CD1c-positive myeloid dendritic cell (primary cell): ENCODE data around the gene TNFSF8.

Experiments used
- DNase-seq: peaks from one replicate; pipeline ENCODE4 v3.0.0-alpha.2; 2016; ENCODE audit errors: extremely low spot score

Gene TNFSF8

DNA sequence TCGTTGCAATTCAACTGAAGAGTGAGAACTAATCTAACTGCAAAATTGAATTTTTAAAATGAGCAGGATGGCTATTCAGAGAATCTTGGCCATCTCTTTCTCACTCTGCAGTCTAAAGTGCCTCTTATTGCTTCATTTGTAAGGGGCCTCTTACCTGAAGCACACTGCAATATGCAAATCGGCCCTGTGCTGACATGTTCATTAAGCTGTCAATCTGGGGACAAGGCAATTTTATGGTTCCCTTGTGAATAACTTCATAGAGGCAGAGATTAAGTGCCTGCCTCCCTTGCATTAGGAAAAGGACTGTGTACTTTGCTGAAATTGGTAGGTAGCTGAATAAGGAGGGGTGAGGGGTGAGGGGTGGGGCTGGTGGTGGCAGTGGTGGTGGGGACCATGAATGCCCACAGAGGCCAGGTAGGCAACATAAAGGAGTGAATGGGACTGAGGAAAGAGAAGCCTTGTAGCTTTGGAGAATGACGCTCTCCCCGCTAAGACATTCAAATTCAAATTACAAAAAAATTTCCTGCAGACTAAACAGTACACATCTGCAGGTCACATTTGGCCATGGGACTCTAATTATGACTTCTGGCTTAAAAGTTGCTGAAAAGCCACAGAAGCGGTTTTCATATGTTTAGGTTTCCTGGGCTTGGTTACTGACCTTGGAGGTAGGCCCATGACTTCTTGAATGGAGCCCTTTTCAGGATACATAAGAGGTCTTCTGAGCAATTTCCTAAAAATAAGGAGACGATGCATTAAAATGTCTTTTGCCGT is 25.0 kb downstream of the TNFSF8 start:
- DNase-seq: no peak

GRCh38 chr9:114902786-114903524 is 27.4 kb downstream of the TNFSF8 start:
- no peak for DNase-seq

- DNase-seq: no peak
Measured at GRCh38 chr9:114900942-114901802, 29.2 kb downstream of the TNFSF8 start.

- DNase-seq: peak; percentile 20
Measured at GRCh38 chr9:114899995-114900394, 30.4 kb downstream of the TNFSF8 start.

DNA sequence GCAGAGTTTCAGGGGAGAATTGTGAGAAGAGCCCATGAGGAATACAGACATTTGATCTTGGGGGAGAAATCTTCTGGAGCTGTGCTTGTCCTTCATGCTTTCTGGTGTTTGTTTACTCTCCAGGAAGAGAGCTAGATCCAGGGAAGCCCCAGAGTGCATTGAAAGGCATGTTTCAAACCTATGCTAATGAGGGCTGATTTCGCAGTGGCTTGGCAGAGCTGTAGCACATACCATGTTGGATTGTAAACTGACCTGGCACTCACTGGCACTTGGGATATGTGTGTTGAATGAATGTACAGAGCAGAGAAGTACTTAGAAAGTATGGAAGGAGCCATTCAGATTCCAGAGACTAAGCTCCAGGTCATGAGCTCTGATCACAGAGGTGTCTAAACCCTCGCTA is 30.9 kb downstream of the TNFSF8 start:
- no peak for DNase-seq

- peak; percentile 77 for DNase-seq
Measured at GRCh38 chr9:114898741-114899140, 31.6 kb downstream of the TNFSF8 start.

DNA sequence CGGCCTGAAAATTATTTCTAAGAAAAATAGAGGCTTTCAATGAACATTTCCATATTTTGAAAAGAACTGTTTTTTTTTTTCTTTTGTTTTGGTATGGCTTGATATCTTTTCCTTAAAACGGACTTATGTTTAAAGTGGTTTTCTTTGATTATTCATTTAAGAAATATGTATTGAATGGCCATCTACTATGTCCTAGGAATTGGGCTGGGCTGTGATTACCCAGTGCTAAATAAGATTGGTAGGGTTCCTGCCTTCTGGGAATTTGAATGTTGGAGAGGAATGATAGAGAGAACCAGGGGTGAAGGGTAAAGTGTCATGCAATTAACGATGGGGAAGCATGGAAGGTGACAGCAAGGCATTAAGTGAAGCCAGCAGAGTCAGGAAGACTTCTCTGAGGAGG is 33.2 kb downstream of the TNFSF8 start:
- no peak for DNase-seq

DNA sequence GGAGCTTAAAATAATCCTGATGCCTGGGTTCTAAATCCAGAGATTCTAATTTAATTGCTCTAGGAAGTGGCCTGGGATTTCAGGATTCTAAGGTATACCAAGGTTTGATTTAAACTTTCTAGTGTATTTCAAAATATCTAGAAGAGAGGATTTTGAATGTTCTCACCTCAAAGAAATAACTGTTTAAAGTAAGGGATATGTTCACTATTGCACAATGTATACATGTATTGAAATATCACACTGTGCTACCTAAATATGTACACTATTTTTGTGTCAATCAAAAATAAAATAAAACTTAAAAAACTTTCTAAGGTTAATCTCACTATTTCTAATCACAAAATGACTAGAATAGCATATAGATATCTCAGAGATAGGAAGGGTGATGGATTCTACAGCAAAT is 34.0 kb downstream of the TNFSF8 start:
- no peak for DNase-seq

DNA sequence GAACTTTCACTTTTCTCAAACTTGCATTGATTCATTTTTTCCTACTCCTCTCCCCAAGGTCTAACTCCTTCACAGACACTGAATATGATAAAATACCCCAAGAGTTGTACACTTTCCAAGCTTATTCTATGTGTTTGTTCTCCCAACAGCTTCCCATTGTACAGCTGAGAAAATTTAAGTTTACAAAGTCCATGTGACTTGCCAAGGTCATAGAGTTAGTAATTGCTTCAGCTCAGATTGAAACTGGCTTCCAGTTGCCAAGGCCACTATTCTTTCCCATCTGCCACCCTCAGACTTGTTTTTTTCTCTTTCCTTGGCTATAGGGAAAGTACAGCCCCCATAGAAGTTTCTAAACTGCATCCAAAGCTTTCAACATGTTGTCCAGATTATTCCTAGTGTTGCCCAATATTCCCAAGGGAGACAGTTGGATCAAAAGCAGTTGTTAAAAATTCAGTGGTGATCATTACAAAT is 34.8 kb downstream of the TNFSF8 start:
- DNase-seq: peak; percentile 20

DNA sequence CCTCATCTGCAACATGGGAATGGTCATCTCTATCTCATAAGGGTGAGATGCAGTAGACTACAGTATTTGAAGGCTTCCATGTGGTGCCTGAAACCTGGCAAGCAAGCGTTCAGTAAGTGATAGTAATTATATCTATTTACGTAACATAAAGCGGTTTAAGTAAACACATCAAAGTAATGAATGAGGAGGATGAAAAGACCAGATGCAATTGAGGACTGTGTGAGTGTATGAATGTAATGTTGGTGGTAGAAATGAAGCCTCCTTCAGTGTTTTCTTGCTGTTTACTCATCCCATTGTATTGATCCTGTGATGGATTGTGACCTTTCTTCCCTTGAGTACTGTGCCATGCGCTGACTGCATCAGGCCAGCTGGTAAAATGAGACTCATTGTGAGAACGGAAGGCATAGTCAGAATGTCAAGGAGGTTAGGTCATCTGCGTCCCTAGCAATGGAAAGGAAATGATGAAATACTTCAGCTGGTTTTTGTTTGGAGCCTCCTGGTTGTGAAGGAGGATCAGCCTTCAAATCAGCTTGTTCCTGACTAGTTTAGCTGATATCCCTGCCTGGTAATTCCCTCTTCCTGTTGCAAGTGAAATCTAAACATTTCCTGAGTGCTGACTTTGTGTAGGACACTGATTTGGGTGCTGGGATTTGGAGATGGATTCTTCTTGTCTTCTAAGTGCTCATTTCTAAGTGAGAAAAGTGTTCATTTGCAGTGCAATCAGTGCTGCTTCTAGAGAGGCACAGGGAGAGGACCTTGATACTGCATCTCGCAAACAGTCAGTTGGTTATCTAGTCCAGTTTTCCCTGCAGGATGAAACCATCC is 35.6 kb downstream of the TNFSF8 start:
- DNase-seq: peak; percentile 86

- DNase-seq: peak; percentile 43
Measured at GRCh38 chr9:114894206-114894605, 36.2 kb downstream of the TNFSF8 start.

- peak; percentile 81 for DNase-seq
Measured at GRCh38 chr9:114893221-114894010, 37.0 kb downstream of the TNFSF8 start.

- DNase-seq: peak; percentile 24
Measured at GRCh38 chr9:114889802-114890224, 40.6 kb downstream of the TNFSF8 start.

DNA sequence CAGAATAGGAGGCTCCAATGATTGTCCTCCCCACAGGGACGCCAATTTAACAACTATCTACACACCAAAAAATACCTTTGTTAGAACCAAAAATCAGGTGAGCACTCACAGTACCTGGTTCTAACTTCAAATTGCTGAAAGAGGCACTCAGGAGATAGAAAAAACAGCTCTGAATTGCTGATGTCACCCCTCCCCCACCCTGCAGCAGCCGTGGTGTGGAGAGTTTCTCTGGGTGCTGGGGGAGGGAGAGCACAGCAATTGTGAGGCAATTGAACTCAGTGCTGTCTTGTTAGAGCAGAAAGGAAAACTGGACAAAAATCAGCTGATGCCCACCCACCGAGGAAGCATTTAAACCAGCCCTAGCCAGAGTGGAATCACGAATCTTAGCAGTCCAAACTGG is 41.8 kb downstream of the TNFSF8 start:
- DNase-seq: no peak

DNA sequence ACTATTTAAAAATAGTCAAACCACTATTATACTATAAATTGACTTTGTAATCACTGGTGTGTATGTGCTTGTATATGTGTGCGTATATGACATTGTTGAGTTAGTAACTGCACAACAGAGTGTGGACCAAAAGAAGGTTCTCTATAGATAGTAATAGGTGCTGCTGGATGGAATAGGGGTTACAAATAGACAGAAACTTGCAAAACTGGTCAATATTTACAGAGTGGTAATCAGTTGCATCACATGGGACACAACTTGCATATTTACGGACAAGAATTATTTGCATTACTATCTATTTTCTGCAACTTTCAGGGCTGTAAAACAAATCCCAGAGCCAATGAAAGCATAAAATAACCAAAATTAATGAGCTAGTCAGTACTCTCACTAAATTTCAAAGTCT is 42.4 kb downstream of the TNFSF8 start:
- no peak for DNase-seq

GRCh38 chr9:114884787-114885452 is 45.5 kb downstream of the TNFSF8 start:
- DNase-seq: peak; percentile 29

DNA sequence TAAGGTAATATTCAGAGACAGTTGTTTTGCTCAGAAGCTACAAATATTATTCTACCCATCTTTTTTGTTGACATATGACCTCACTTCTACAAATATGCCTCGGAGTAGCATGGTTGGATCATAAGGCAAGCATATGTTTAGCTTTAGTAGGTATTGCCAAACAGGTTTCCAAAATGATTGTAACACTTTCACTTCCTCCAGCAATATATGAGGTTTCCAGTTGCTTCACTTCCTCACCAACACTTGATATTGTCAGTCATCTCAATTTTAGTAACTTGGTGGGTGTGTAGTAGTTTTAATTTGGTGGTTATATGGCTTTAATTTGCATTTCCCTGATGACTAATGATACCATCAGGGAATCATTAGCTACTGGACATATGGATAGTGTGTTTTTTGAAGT is 46.7 kb downstream of the TNFSF8 start:
- DNase-seq: peak; percentile 93

GRCh38 chr9:114880291-114880745 is 50.1 kb downstream of the TNFSF8 start:
- DNase-seq: peak; percentile 47

GRCh38 chr9:114878879-114879564 is 51.4 kb downstream of the TNFSF8 start:
- no peak for DNase-seq
